Neuron (in vitro differentiated cells): Measurements from ENCODE around the gene CES3.
"Not testable (repeated sequence)": the region's sequence is repeated elsewhere in the genome, so short reads cannot be mapped to it uniquely, and the experiment has no call there.

Source experiments
- H2AFZ ChIP-seq: one replicate; pipeline ENCODE4 v1.6.1; 2013; ENCODE audit warnings: low read depth, mild to moderate bottlenecking, inconsistent platforms, low read length, moderate library complexity
- H3K27me3 ChIP-seq: one replicate; pipeline ENCODE4 v1.6.1; 2013; ENCODE audit warnings: low read length; ENCODE audit not compliant: insufficient read depth
- H3K36me3 ChIP-seq: one replicate; pipeline ENCODE4 v1.6.1; 2013; ENCODE audit warnings: low read length; ENCODE audit not compliant: insufficient read depth
- H3K4me1 ChIP-seq: one replicate; pipeline ENCODE4 v1.6.1; 2013; ENCODE audit warnings: low read length; ENCODE audit not compliant: insufficient read depth
- H3K4me3 ChIP-seq: 2 replicates; pipeline ENCODE4 v1.5.1; 2013; ENCODE audit warnings: mild to moderate bottlenecking, low read length, moderate library complexity
- H3K9me3 ChIP-seq: one replicate; pipeline ENCODE4 v1.6.1; 2013; ENCODE audit warnings: low read length

Gene CES3

GRCh38 chr16:66944971-66945370 lies 16.1 kb upstream of the CES3 start:
- H3K36me3 ChIP-seq: peaks cover 39% of the 10 kb centered on the region
- H3K27me3 ChIP-seq, H3K4me1 ChIP-seq, H2AFZ ChIP-seq, H3K9me3 ChIP-seq, H3K4me3 ChIP-seq: not testable (repeated sequence)

- H3K36me3 ChIP-seq: peaks cover 30% of the 10 kb centered on the region
- no peak overlapping the region for H2AFZ ChIP-seq
- no peak overlapping the region for H3K4me3 ChIP-seq
- H3K4me1 ChIP-seq: no peaks in the 10 kb centered on the region
- H3K27me3 ChIP-seq: no peaks in the 10 kb centered on the region
- H3K9me3 ChIP-seq: no peaks in the 10 kb centered on the region
These were observed 15.1 kb upstream of the CES3 start for GRCh38 chr16:66945939-66946338.

- no peak overlapping the region for H2AFZ ChIP-seq
- peaks cover 24% of the 10 kb centered on the region for H3K36me3 ChIP-seq
- H3K4me3 ChIP-seq: no peak overlapping the region
These were observed 14.5 kb upstream of the CES3 start for GRCh38 chr16:66946541-66946940.

GRCh38 chr16:66946974-66947301 lies 14.1 kb upstream of the CES3 start:
- peaks cover 20% of the 10 kb centered on the region for H3K36me3 ChIP-seq
- no peak overlapping the region for H2AFZ ChIP-seq
- no peak overlapping the region for H3K4me3 ChIP-seq
- H3K9me3 ChIP-seq: no peaks in the 10 kb centered on the region
- H3K27me3 ChIP-seq: no peaks in the 10 kb centered on the region
- H3K4me1 ChIP-seq: no peaks in the 10 kb centered on the region

More at GRCh38 chr16:66946541-66946940, 14.5 kb upstream of the CES3 start:
- no peaks in the 10 kb centered on the region for H3K4me1 ChIP-seq
- H3K27me3 ChIP-seq: no peaks in the 10 kb centered on the region
- no peaks in the 10 kb centered on the region for H3K9me3 ChIP-seq

GRCh38 chr16:66947302-66948065 lies 13.6 kb upstream of the CES3 start:
- no peaks in the 10 kb centered on the region for H3K9me3 ChIP-seq
- no peak overlapping the region for H2AFZ ChIP-seq
- H3K27me3 ChIP-seq: no peaks in the 10 kb centered on the region
- H3K36me3 ChIP-seq: peaks cover 14% of the 10 kb centered on the region
- no peak overlapping the region for H3K4me3 ChIP-seq
- H3K4me1 ChIP-seq: no peaks in the 10 kb centered on the region

- Histone ChIP-seq H3K4me1 (no peaks in the 10 kb centered on the region), H3K9me3 (no peaks in the 10 kb centered on the region), H2AFZ (no peak overlapping the region), H3K36me3 (peaks cover 7% of the 10 kb centered on the region), H3K4me3 (no peak overlapping the region), H3K27me3 (peaks cover under 1% of the 10 kb centered on the region)
These were observed 12.8 kb upstream of the CES3 start for GRCh38 chr16:66948134-66948836.

- H3K4me1 ChIP-seq: no peaks in the 10 kb centered on the region
- no peak overlapping the region for H2AFZ ChIP-seq
- H3K4me3 ChIP-seq: no peak overlapping the region
- H3K27me3 ChIP-seq: peaks cover 4% of the 10 kb centered on the region
- H3K36me3 ChIP-seq: peaks cover 2% of the 10 kb centered on the region
- H3K9me3 ChIP-seq: no peaks in the 10 kb centered on the region
These were observed 12.2 kb upstream of the CES3 start for GRCh38 chr16:66948837-66949225.

GRCh38 chr16:66949472-66949871 lies 11.6 kb upstream of the CES3 start:
- H3K27me3 ChIP-seq: peaks cover 4% of the 10 kb centered on the region

GRCh38 chr16:66950437-66950836 lies 10.6 kb upstream of the CES3 start:
- Histone ChIP-seq H2AFZ (no peak overlapping the region), H3K36me3 (no peaks in the 10 kb centered on the region), H3K4me1 (no peaks in the 10 kb centered on the region), H3K9me3 (no peaks in the 10 kb centered on the region), H3K27me3 (peaks cover 4% of the 10 kb centered on the region), H3K4me3 (no peak overlapping the region)

More at GRCh38 chr16:66949472-66949871, 11.6 kb upstream of the CES3 start:
- Histone ChIP-seq H2AFZ (no peak overlapping the region), H3K4me1 (no peaks in the 10 kb centered on the region), H3K36me3 (no peaks in the 10 kb centered on the region), H3K4me3 (no peak overlapping the region), H3K9me3 (no peaks in the 10 kb centered on the region)

- H3K27me3 ChIP-seq: peaks cover 4% of the 10 kb centered on the region
- H3K9me3 ChIP-seq: no peaks in the 10 kb centered on the region
- no peak overlapping the region for H3K4me3 ChIP-seq
- no peak overlapping the region for H2AFZ ChIP-seq
- H3K4me1 ChIP-seq: no peaks in the 10 kb centered on the region
- no peaks in the 10 kb centered on the region for H3K36me3 ChIP-seq
These were observed 9.9 kb upstream of the CES3 start for GRCh38 chr16:66950971-66951790.

- no peak overlapping the region for H3K4me3 ChIP-seq
- no peaks in the 10 kb centered on the region for H3K36me3 ChIP-seq
- no peaks in the 10 kb centered on the region for H3K4me1 ChIP-seq
- H3K9me3 ChIP-seq: no peaks in the 10 kb centered on the region
- H3K27me3 ChIP-seq: peaks cover 4% of the 10 kb centered on the region
- no peak overlapping the region for H2AFZ ChIP-seq
These were observed 8.5 kb upstream of the CES3 start for GRCh38 chr16:66952430-66953110.

GRCh38 chr16:66953462-66954096 lies 7.5 kb upstream of the CES3 start:
- Histone ChIP-seq H3K4me1 (no peaks in the 10 kb centered on the region), H3K9me3 (no peaks in the 10 kb centered on the region), H3K36me3 (no peaks in the 10 kb centered on the region), H3K4me3 (no peak overlapping the region), H2AFZ (no peak overlapping the region), H3K27me3 (peaks cover 4% of the 10 kb centered on the region)
